ENCODE measurements around the gene TGIF2.
"Not testable (repeated sequence)": the region's sequence is repeated elsewhere in the genome, so short reads cannot be mapped to it uniquely, and the experiment has no call there.

TGIF2 gene

GRCh38 chr20:36578356-36579041, 5.1 kb downstream of the TGIF2 start:
- DNase-seq (ENCODE audit: low spot score) = no peak

GRCh38 chr20:36579996-36580545, 6.7 kb downstream of the TGIF2 start:
- no peak for DNase-seq (ENCODE audit: low spot score)

GRCh38 chr20:36582322-36582721, 8.9 kb downstream of the TGIF2 start:
- no peak for DNase-seq (ENCODE audit: low spot score)

- DNase-seq (ENCODE audit: low spot score) = no peak
Observed at GRCh38 chr20:36582821-36583220, 9.4 kb downstream of the TGIF2 start.

GRCh38 chr20:36584018-36584481, 10.7 kb downstream of the TGIF2 start:
- no peak for DNase-seq (ENCODE audit: low spot score)

- DNase-seq (ENCODE audit: low spot score) = no peak
Observed at GRCh38 chr20:36585410-36586125, 12.2 kb downstream of the TGIF2 start.

- DNase-seq (ENCODE audit: low spot score) = no peak
Observed at GRCh38 chr20:36587388-36588070, 14.1 kb downstream of the TGIF2 start.

GRCh38 chr20:36591281-36591680, 17.9 kb downstream of the TGIF2 start:
- no peak for DNase-seq (ENCODE audit: low spot score)

- DNase-seq (ENCODE audit: low spot score) = no peak
Observed at GRCh38 chr20:36591854-36592641, 18.7 kb downstream of the TGIF2 start.

- DNase-seq (ENCODE audit: low spot score) = no peak
Observed at GRCh38 chr20:36593347-36593929, 20.0 kb downstream of the TGIF2 start.

GRCh38 chr20:36599912-36600345, 26.5 kb downstream of the TGIF2 start:
- DNase-seq (ENCODE audit: low spot score) = no peak

- DNase-seq (ENCODE audit: low spot score) = no peak
Observed at GRCh38 chr20:36601540-36601939, 28.1 kb downstream of the TGIF2 start.

GRCh38 chr20:36604952-36605398, 31.6 kb downstream of the TGIF2 start:
- DNase-seq (ENCODE audit: low spot score) = peak; percentile 58

- peak; percentile 93 for DNase-seq (ENCODE audit: low spot score)
Observed at GRCh38 chr20:36605399-36606157, 32.2 kb downstream of the TGIF2 start, which contains the start of gene RAB5IF. Gene RAB5IF (plus strand): TSS chr20:36605779. CDS start chr20:36605952, 173 bp downstream.

GRCh38 chr20:36606158-36607066, 33.0 kb downstream of the TGIF2 start:
- DNase-seq (ENCODE audit: low spot score) = no peak

- no peak for DNase-seq (ENCODE audit: low spot score)
Observed at GRCh38 chr20:36607586-36608387, 34.4 kb downstream of the TGIF2 start.

GRCh38 chr20:36608388-36608728, 35.0 kb downstream of the TGIF2 start:
- not testable (repeated sequence) for DNase-seq (ENCODE audit: low spot score)

- no peak for DNase-seq (ENCODE audit: low spot score)
Observed at GRCh38 chr20:36611625-36612024, 38.2 kb downstream of the TGIF2 start.

- DNase-seq (ENCODE audit: low spot score) = no peak
Observed at GRCh38 chr20:36613974-36614373, 40.6 kb downstream of the TGIF2 start.
